GM23338 (cell line): Measurements from ENCODE around the gene DUSP10. TPM values are rescaled to one million over a fixed set of nuclear protein-coding genes. Genes with fewer than 3 reads are reported as not detected.
A peak's percentile ranks its signal among the peaks of the same experiment; 100 is the strongest.

Source experiments
- ATAC-seq: fragments of 200-7000 bp; cut with Tn5 transposase; 3 replicates; pipeline ENCODE4 v1.9.1; 2020
- DNase-seq: peaks from one replicate; pipeline ENCODE4 v3.0.0-alpha.2; 2015; ENCODE audit warnings: low spot score
- H2AFZ ChIP-seq: fragments of 200-600 bp; sonication (generic); 2 replicates; pipeline ENCODE4 v1.8.0; 2016; ENCODE audit warnings: antibody characterized with exemption, mild to moderate bottlenecking, moderate library complexity
- H3F3A ChIP-seq: fragments of 200-600 bp; sonication (generic); replicated peaks from 2 replicates; pipeline ENCODE4 v1.8.0; 2017; ENCODE audit warnings: antibody characterized with exemption, mixed run types, low read depth
- H3K27ac ChIP-seq: fragments of 200-600 bp; sonication (generic); 2 replicates; pipeline ENCODE4 v1.6.1; 2016; ENCODE audit warnings: low read depth
- H3K27me3 ChIP-seq: fragments of 200-600 bp; sonication (generic); 2 replicates; pipeline ENCODE4 v1.8.0; 2016; ENCODE audit warnings: mild to moderate bottlenecking, mixed run types, moderate library complexity; ENCODE audit not compliant: insufficient read depth
- H3K36me3 ChIP-seq: fragments of 200-600 bp; sonication (generic); 2 replicates; pipeline ENCODE4 v1.8.0; 2016; ENCODE audit warnings: mild to moderate bottlenecking; ENCODE audit not compliant: insufficient read depth
- H3K4me1 ChIP-seq: fragments of 200-600 bp; sonication (generic); 2 replicates; pipeline ENCODE4 v1.8.0; 2016; ENCODE audit warnings: mild to moderate bottlenecking, moderate library complexity; ENCODE audit not compliant: insufficient read depth
- H3K4me2 ChIP-seq: fragments of 200-600 bp; sonication (generic); 2 replicates; pipeline ENCODE4 v1.7.1; 2017; ENCODE audit warnings: mixed run types
- H3K4me3 ChIP-seq: fragments of 200-600 bp; sonication (generic); 2 replicates; pipeline ENCODE4 v1.6.1; 2016; ENCODE audit warnings: mixed run types
- H3K79me2 ChIP-seq: fragments of 200-600 bp; sonication (generic); replicated peaks from 2 replicates; pipeline ENCODE4 v1.8.0; 2017; ENCODE audit warnings: mild to moderate bottlenecking; ENCODE audit not compliant: insufficient read depth
- H3K9me2 ChIP-seq: fragments of 200-600 bp; sonication (generic); 2 replicates; pipeline ENCODE4 v1.8.0; 2017; ENCODE audit not compliant: insufficient read depth
- H4K20me1 ChIP-seq: fragments of 200-600 bp; sonication (generic); replicated peaks from 2 replicates; pipeline ENCODE4 v1.8.0; 2017; ENCODE audit warnings: mild to moderate bottlenecking; ENCODE audit not compliant: insufficient read depth
- H3K27ac Mint-ChIP-seq: 2 replicates; pipeline ENCODE4 v1.8.0; 2020; ENCODE audit warnings: inconsistent platforms, mild to moderate bottlenecking, moderate library complexity, mixed read lengths
- H3K27me3 Mint-ChIP-seq: 3 replicates; pipeline ENCODE4 v1.8.0; 2022; ENCODE audit warnings: low read depth, mild to moderate bottlenecking, moderate library complexity, mixed read lengths, inconsistent platforms; ENCODE audit not compliant: insufficient read depth, poor library complexity
- H3K36me3 Mint-ChIP-seq: 3 replicates; pipeline ENCODE4 v1.8.0; 2021; ENCODE audit warnings: low read depth, mild to moderate bottlenecking, inconsistent platforms, moderate library complexity, mixed read lengths
- H3K4me1 Mint-ChIP-seq: 3 replicates; pipeline ENCODE4 v1.8.0; 2020; ENCODE audit warnings: mild to moderate bottlenecking, inconsistent platforms, mixed read lengths
- H3K4me3 Mint-ChIP-seq: 3 replicates; pipeline ENCODE4 v1.8.0; 2021; ENCODE audit warnings: moderate library complexity, mild to moderate bottlenecking, inconsistent platforms, mixed read lengths
- H3K9me3 Mint-ChIP-seq: 3 replicates; pipeline ENCODE4 v1.8.0; 2020; ENCODE audit warnings: moderate library complexity, mild to moderate bottlenecking, inconsistent platforms, mixed read lengths
- CREB1 ChIP-seq: fragments of 250-450 bp; sonication (Bioruptor Pico); IDR thresholded peaks from 2 replicates; pipeline ENCODE4 v1.5.0; 2020; ENCODE audit warnings: low read depth, mild to moderate bottlenecking, moderate library complexity
- EZH2phosphoT487 ChIP-seq: fragments of 200-600 bp; sonication (generic); IDR thresholded peaks from one replicate; pipeline ENCODE4 v1.8.1; 2018; ENCODE audit warnings: antibody characterized with exemption; ENCODE audit not compliant: unreplicated experiment
- JUNB ChIP-seq: IDR thresholded peaks from one replicate; pipeline ENCODE4 v1.6.1; 2016; ENCODE audit warnings: antibody characterized with exemption; ENCODE audit not compliant: unreplicated experiment
- NANOG ChIP-seq: IDR thresholded peaks from 2 replicates; pipeline ENCODE4 v1.6.1; 2016; ENCODE audit warnings: antibody characterized with exemption, borderline replicate concordance
- STAT1 ChIP-seq: IDR thresholded peaks from one replicate; pipeline ENCODE4 v1.6.1; 2016; ENCODE audit warnings: antibody characterized with exemption; ENCODE audit not compliant: unreplicated experiment
- ZNF114 ChIP-seq: fragments of 250-450 bp; sonication (Bioruptor Pico); IDR thresholded peaks from 2 replicates; pipeline ENCODE4 v1.5.0; 2020; ENCODE audit warnings: mild to moderate bottlenecking, moderate library complexity
- ZNF331 ChIP-seq: fragments of 250-450 bp; sonication (Bioruptor Pico); IDR thresholded peaks from 2 replicates; pipeline ENCODE4 v1.5.0; 2020; ENCODE audit warnings: low read depth, mild to moderate bottlenecking, moderate library complexity
- polyA plus RNA-seq: library from polyadenylated mRNA; unstranded; fragments of >200 nt; fragmentation: Nextera tagmentation; extraction: Ambion mirVana; gene quantifications from 2 replicates; pipeline ENCODE4 v1.2.1, GENCODE V29; 2016
- total RNA-seq: library from RNA; depleted of rRNA; stranded (reverse); fragments of >200 nt; shearing (Covaris generic); gene quantifications from 2 replicates; pipeline ENCODE4 v1.2.3, GENCODE V29; 2014
- TF ChIP-seq, protein P1 (sequence below): IDR thresholded peaks from one replicate; pipeline ENCODE4 v1.6.1; 2018; ENCODE audit warnings: antibody characterized with exemption; ENCODE audit not compliant: unreplicated experiment
- TF ChIP-seq, protein P2 (sequence below), 2 experiments: fragments of 200-600 bp in 1 of 2; sonication (generic) in 1 of 2; conservative IDR thresholded peaks; 2 replicates each; pipeline versions ENCODE4 v1.5.1 to v1.6.1; 2016 to 2017; ENCODE audit warnings: antibody characterized with exemption in 2 of 2, low read depth in 2 of 2, mild to moderate bottlenecking in 2 of 2, moderate library complexity in 1 of 2
- TF ChIP-seq, protein P3 (sequence below): IDR thresholded peaks from 2 replicates; pipeline ENCODE4 v1.6.1; 2016; ENCODE audit warnings: antibody characterized with exemption

Gene DUSP10
- total and polyA plus RNA-seq, 2 experiments from 2014 or later: 1.5 to 1.6 TPM

DNA sequence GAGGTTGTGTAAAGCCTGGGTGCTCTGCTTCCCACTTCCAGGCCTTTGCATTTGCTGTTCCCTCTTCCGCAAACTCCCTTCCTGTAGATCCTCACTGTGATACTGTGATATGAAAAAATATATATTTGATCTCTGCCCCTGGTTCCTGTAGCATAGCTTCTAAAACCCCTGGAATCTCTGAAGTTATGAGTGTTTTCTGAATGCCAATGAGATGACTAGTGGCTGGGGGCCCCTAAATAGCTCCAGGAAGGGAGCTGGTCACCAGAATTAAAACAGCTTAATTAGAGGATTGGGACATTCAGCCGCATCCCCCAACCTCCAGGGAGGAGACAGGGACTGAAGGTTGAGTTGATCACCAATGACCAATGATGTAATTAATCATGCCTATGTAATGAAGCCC, 21.9 kb downstream of the DUSP10 start (continued):
- TF ChIP-seq, protein P1, sequence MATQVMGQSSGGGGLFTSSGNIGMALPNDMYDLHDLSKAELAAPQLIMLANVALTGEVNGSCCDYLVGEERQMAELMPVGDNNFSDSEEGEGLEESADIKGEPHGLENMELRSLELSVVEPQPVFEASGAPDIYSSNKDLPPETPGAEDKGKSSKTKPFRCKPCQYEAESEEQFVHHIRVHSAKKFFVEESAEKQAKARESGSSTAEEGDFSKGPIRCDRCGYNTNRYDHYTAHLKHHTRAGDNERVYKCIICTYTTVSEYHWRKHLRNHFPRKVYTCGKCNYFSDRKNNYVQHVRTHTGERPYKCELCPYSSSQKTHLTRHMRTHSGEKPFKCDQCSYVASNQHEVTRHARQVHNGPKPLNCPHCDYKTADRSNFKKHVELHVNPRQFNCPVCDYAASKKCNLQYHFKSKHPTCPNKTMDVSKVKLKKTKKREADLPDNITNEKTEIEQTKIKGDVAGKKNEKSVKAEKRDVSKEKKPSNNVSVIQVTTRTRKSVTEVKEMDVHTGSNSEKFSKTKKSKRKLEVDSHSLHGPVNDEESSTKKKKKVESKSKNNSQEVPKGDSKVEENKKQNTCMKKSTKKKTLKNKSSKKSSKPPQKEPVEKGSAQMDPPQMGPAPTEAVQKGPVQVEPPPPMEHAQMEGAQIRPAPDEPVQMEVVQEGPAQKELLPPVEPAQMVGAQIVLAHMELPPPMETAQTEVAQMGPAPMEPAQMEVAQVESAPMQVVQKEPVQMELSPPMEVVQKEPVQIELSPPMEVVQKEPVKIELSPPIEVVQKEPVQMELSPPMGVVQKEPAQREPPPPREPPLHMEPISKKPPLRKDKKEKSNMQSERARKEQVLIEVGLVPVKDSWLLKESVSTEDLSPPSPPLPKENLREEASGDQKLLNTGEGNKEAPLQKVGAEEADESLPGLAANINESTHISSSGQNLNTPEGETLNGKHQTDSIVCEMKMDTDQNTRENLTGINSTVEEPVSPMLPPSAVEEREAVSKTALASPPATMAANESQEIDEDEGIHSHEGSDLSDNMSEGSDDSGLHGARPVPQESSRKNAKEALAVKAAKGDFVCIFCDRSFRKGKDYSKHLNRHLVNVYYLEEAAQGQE: no peak
- TF ChIP-seq CREB1 (CRISPR knock-in tag) (no peak), STAT1 (no peak)
- TF ChIP-seq, protein P2, sequence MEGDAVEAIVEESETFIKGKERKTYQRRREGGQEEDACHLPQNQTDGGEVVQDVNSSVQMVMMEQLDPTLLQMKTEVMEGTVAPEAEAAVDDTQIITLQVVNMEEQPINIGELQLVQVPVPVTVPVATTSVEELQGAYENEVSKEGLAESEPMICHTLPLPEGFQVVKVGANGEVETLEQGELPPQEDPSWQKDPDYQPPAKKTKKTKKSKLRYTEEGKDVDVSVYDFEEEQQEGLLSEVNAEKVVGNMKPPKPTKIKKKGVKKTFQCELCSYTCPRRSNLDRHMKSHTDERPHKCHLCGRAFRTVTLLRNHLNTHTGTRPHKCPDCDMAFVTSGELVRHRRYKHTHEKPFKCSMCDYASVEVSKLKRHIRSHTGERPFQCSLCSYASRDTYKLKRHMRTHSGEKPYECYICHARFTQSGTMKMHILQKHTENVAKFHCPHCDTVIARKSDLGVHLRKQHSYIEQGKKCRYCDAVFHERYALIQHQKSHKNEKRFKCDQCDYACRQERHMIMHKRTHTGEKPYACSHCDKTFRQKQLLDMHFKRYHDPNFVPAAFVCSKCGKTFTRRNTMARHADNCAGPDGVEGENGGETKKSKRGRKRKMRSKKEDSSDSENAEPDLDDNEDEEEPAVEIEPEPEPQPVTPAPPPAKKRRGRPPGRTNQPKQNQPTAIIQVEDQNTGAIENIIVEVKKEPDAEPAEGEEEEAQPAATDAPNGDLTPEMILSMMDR (conservative IDR thresholded peaks at IDR 0.05; ENCODE audit: low read depth in 2 of 2): no peak

DNA sequence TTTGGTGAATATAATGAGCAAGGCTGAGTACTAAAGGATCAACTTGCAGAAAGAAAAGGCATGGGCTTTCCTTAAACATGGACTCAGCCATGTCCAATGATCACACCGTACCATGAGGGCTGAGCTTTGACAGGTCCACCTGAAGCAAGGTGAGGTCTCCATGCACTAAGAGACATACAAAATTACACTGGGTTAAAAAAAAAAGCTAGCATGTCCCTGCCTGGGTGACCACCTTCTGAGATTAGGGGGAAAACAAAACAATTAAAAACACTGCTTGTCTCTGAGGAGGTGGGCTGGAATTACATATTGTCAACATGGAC, 22.7 kb downstream of the DUSP10 start:
- peaks cover 36% of the 10 kb centered on the region for H3K27me3 Mint-ChIP-seq
- Histone ChIP-seq H3K36me3 (peaks cover 10% of the 10 kb centered on the region), H3K4me1 (peaks cover 36% of the 10 kb centered on the region), H2AFZ (no peak overlapping the region), H3K4me2 (0 out of 2 replicates have a peak overlapping the region, but pooled peaks have one; percentile 48), H3K9me2 (peaks cover 8% of the 10 kb centered on the region; the same call in 1 of the 2 replicates), H3K79me2 (no peaks in the 10 kb centered on the region), H3K27ac (no peak overlapping the region), H3K27me3 (peaks cover 40% of the 10 kb centered on the region), H3K4me3 (no peak overlapping the region), H3F3A (no peaks in the 10 kb centered on the region), H4K20me1 (no peaks in the 10 kb centered on the region)
- H3K4me1 Mint-ChIP-seq: peaks cover 47% of the 10 kb centered on the region
- TF ChIP-seq CREB1 (CRISPR knock-in tag) (no peak), NANOG (no peak), ZNF114 (CRISPR knock-in tag) (no peak), EZH2phosphoT487 (no peak), ZNF331 (no peak), JUNB (no peak)
- TF ChIP-seq, protein P3, sequence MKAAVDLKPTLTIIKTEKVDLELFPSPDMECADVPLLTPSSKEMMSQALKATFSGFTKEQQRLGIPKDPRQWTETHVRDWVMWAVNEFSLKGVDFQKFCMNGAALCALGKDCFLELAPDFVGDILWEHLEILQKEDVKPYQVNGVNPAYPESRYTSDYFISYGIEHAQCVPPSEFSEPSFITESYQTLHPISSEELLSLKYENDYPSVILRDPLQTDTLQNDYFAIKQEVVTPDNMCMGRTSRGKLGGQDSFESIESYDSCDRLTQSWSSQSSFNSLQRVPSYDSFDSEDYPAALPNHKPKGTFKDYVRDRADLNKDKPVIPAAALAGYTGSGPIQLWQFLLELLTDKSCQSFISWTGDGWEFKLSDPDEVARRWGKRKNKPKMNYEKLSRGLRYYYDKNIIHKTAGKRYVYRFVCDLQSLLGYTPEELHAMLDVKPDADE: no peak
- TF ChIP-seq, protein P1: no peak
- ATAC-seq (no peak), DNase-seq (no peak)
- H3K36me3 Mint-ChIP-seq: peaks cover 31% of the 10 kb centered on the region
- H3K9me3 Mint-ChIP-seq: peaks cover 39% of the 10 kb centered on the region
- H3K4me3 Mint-ChIP-seq: no peak overlapping the region
- H3K27ac Mint-ChIP-seq: no peak overlapping the region
